Stimulated activated CD8-positive, alpha-beta memory T cell treated with anti-CD3 and anti-CD28 coated beads, Interleukin-12 subunit alpha, Interleukin-12 subunit beta, amount 100 ng/mL, for 24 hours (primary cell): ENCODE data around the gene INSR.
"Not testable (repeated sequence)": the region's sequence is repeated elsewhere in the genome, so short reads cannot be mapped to it uniquely, and the experiment has no call there.

Source experiments
- DNase-seq: peaks from one replicate; pipeline ENCODE4 v3.0.0-alpha.2; 2020; ENCODE audit errors: extremely low read depth

INSR gene

GRCh38 chr19:7098701-7099596 lies 195.3 kb downstream of the INSR start:
- peak; percentile 70 for DNase-seq

- DNase-seq: no peak
Observed at GRCh38 chr19:7098096-7098495, 196.1 kb downstream of the INSR start.

- DNase-seq: no peak
Observed at GRCh38 chr19:7088999-7089398, 205.2 kb downstream of the INSR start.

GRCh38 chr19:7083076-7083956 lies 210.9 kb downstream of the INSR start:
- DNase-seq: no peak

- DNase-seq: no peak
Observed at GRCh38 chr19:7078008-7078407, 216.2 kb downstream of the INSR start.

- DNase-seq: no peak
Observed at GRCh38 chr19:7076151-7076550, 218.1 kb downstream of the INSR start.

- no peak for DNase-seq
Observed at GRCh38 chr19:7074705-7075282, 219.4 kb downstream of the INSR start.

GRCh38 chr19:7072541-7072940 lies 221.7 kb downstream of the INSR start:
- DNase-seq: no peak

GRCh38 chr19:7069904-7070226 lies 224.3 kb downstream of the INSR start:
- DNase-seq: no peak

GRCh38 chr19:7069042-7069903 lies 224.9 kb downstream of the INSR start, which contains the start of gene ZNF557:
TSS of gene ZNF557 (plus strand) at chr19:7069703. CDS start at chr19:7075075, 5,372 bp downstream.
- peak; percentile 96 for DNase-seq

GRCh38 chr19:7068599-7068998 lies 225.6 kb downstream of the INSR start:
- no peak for DNase-seq

GRCh38 chr19:7067716-7068115 lies 226.5 kb downstream of the INSR start:
- no peak for DNase-seq

- not testable (repeated sequence) for DNase-seq
Observed at GRCh38 chr19:7067122-7067521, 227.1 kb downstream of the INSR start.

- no peak for DNase-seq
Observed at GRCh38 chr19:7063764-7064418, 230.3 kb downstream of the INSR start.

GRCh38 chr19:7063339-7063738 lies 230.9 kb downstream of the INSR start:
- DNase-seq: no peak
